Right cardiac atrium (tissue), 5 donors: ENCODE results near the gene RAB38. TPM values are rescaled to one million over a fixed set of nuclear protein-coding genes. Genes with fewer than 3 reads are reported as not detected.

Experiments
- ATAC-seq, 2 donors: fragments of 200-7000 bp; cut with Tn5 transposase; one replicate each; pipeline versions ENCODE4 v1.8.0 to v1.9.1; 2020; ENCODE audit warnings: moderate library complexity in 2 of 2, mild to moderate bottlenecking in 1 of 2
- DNase-seq, 3 donors: peaks; one replicate each; pipeline ENCODE4 v3.0.0-alpha.2; 2020
- H3K27ac ChIP-seq: one replicate; pipeline ENCODE4 v1.5.1; 2013; ENCODE audit warnings: mild to moderate bottlenecking, low read length, control low read depth, moderate library complexity
- H3K27me3 ChIP-seq: one replicate; pipeline ENCODE4 v1.6.1; 2013; ENCODE audit not compliant: control insufficient read depth, insufficient read depth
- H3K4me1 ChIP-seq: one replicate; pipeline ENCODE4 v1.6.1; 2013; ENCODE audit warnings: low read length; ENCODE audit not compliant: control insufficient read depth, insufficient read depth
- H3K4me3 ChIP-seq: one replicate; pipeline ENCODE4 v1.5.1; 2013; ENCODE audit warnings: low read length, control low read depth
- H3K9me3 ChIP-seq: one replicate; pipeline ENCODE4 v1.6.1; 2013; ENCODE audit warnings: low read length; ENCODE audit not compliant: control insufficient read depth
- WGBS: extraction: QIAGEN DNeasy Blood & Tissue Kit; methylation state at CpG from one replicate; pipeline ENCODE4 v1.1.7; 2013; 5-methylcytosine and 5-hydroxymethylcytosine counted together
- intact Hi-C, 4 donors: fragments of 100-400 bp; cut with DNase I; formaldehyde crosslinking; loops; one replicate each; pipeline versions ENCODE4 v1.11.0 to v1.14.0; 2022 to 2023
- polyA plus RNA-seq: library from polyadenylated mRNA; stranded (reverse); fragments of 200-250 nt; gene quantifications from one replicate; pipeline ENCODE4 v1.2.3, GENCODE V29; 2013
- total RNA-seq, 4 donors: library from RNA; stranded (reverse); fragmentation: NEBNext Ultra II Directional; extraction: Animal tissue kit (Norgen Biotek cat#: 25700); gene quantifications; one replicate each; pipeline ENCODE4 v1.2.1, GENCODE V29; 2021
- donor health status: healthy with polysubstance abuse.
- donor health status: DM: no; HTN: yes; CAD: no.
- donor health status: DM: no; HTN: no; CAD: no.
- donor health status: DM: no; HTN: yes; CAD: no; lungs with severe emphysema.
- donor health status: DM: yes; HTN: yes; CAD: no.

Gene RAB38
- total and polyA plus RNA-seq, 5 donors, result 0.39 to 1.4 (median 1.0) TPM

- no peak for DNase-seq
- intact Hi-C loops, result no loop called here
- H3K4me3 ChIP-seq, result no peak overlapping the region
- H3K27me3 ChIP-seq, result no peaks in the 10 kb centered on the region
- no peaks in the 10 kb centered on the region for H3K4me1 ChIP-seq
- no peak overlapping the region for H3K27ac ChIP-seq
- no peaks in the 10 kb centered on the region for H3K9me3 ChIP-seq
- no peak for ATAC-seq
These were observed 18.0 kb upstream of the RAB38 start for GRCh38 chr11:88193278-88193677.

- ATAC-seq (no peak), DNase-seq (no peak)
- Histone ChIP-seq H3K27me3 (no peaks in the 10 kb centered on the region), H3K4me3 (no peak overlapping the region), H3K9me3 (no peaks in the 10 kb centered on the region), H3K27ac (no peak overlapping the region), H3K4me1 (no peaks in the 10 kb centered on the region)
- intact Hi-C loops, result no loop called here
- WGBS, result 19% methylated on average over 2 of the region's 2 CpGs
These were observed 13.7 kb upstream of the RAB38 start for GRCh38 chr11:88188932-88189253.

DNA sequence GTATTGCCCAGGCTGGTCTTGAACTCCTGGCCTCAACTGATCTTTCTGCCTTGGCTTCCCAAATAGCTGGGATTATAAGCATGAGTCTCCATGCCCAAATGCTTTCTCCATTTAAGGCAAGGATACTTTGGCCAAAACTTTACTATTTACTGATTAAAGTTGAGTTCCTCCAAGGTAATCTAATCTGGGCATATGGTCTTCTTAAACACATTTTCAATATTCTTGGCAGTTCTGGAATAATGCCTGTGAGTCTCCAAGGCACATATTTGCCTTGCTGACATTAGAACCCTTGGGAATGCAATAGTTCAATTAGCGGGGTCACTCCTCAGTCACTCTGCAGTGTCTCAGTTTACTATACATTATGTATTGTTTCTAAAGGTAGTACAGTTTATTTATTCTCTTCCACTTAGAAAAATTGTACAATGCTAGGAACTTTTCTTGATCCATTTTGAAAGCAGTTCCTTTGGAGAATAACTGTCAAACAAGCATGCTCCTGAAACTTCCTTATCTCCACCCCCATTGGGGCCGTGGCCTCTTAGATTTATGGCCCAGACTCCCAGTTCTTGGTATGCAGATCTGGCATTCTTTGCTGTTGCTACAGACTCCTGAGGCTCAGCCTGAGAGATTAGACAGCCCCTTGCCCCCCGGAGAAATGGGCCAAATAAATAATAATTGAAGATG, 13.1 kb upstream of the RAB38 start:
- intact Hi-C loops, result no loop called here
- no peaks in the 10 kb centered on the region for H3K9me3 ChIP-seq
- no peak overlapping the region for H3K27ac ChIP-seq
- 25% methylated on average over 3 of the region's 3 CpGs for WGBS
- ATAC-seq, result peak in 1 of 2 donors; percentile 74
- H3K4me1 ChIP-seq, result no peaks in the 10 kb centered on the region
- DNase-seq, result peak in 1 of 3 donors; percentile 59
- no peaks in the 10 kb centered on the region for H3K27me3 ChIP-seq
- no peak overlapping the region for H3K4me3 ChIP-seq

GRCh38 chr11:88183233-88183632, 8.0 kb upstream of the RAB38 start:
- intact Hi-C loops, result no loop called here
- DNase-seq (no peak), ATAC-seq (no peak)
- 73% methylated on average over 3 of the region's 3 CpGs for WGBS
- Histone ChIP-seq H3K27me3 (no peaks in the 10 kb centered on the region), H3K27ac (no peak overlapping the region), H3K4me3 (no peak overlapping the region), H3K9me3 (no peaks in the 10 kb centered on the region), H3K4me1 (no peaks in the 10 kb centered on the region)

GRCh38 chr11:88181776-88182175, 6.5 kb upstream of the RAB38 start:
- intact Hi-C loops, result no loop called here
- ATAC-seq, result no peak
- WGBS, result 27% methylated on average over 1 of the region's 1 CpG

DNA sequence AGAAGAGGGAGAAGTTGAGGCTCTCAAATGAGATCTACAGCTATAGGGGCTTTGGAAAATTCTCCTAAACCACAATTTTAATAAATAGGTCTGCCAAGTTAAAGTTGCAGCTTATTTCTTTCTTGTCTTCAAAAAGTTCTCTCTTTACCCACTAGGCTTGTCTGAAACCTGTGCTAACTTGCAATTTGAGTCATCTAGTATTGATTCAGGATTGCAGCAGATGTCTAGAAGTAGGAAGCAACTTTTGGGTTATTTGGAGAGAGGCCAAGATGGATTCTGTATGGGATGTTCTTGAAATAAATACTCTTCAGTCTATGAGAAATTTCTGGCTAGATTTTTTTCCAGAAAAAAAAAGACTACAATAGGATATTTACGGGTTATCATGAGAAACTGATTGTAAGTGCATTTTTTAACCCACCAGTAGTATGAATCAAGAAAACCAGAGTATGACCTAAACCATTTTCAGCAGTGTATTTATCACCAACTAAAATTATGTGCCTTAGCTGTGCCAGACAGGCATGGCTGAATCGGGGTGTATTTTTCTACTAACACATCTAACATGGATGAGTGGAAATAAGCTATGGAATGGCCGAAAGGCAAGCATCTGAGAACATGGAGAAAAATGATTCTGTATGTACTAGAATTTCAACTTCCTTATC, 4.9 kb upstream of the RAB38 start:
- Histone ChIP-seq H3K4me1 (no peaks in the 10 kb centered on the region), H3K27ac (no peak overlapping the region), H3K4me3 (no peak overlapping the region), H3K9me3 (no peaks in the 10 kb centered on the region), H3K27me3 (no peaks in the 10 kb centered on the region)
- intact Hi-C loops, result no loop called here
- 60% methylated on average over 3 of the region's 3 CpGs for WGBS
- ATAC-seq, result no peak
- no peak for DNase-seq

More at GRCh38 chr11:88181776-88182175, 6.5 kb upstream of the RAB38 start:
- H3K27me3 ChIP-seq, result no peaks in the 10 kb centered on the region
- H3K9me3 ChIP-seq, result no peaks in the 10 kb centered on the region
- H3K4me1 ChIP-seq, result no peaks in the 10 kb centered on the region
- no peak overlapping the region for H3K27ac ChIP-seq
- H3K4me3 ChIP-seq, result no peak overlapping the region
- DNase-seq, result no peak

DNA sequence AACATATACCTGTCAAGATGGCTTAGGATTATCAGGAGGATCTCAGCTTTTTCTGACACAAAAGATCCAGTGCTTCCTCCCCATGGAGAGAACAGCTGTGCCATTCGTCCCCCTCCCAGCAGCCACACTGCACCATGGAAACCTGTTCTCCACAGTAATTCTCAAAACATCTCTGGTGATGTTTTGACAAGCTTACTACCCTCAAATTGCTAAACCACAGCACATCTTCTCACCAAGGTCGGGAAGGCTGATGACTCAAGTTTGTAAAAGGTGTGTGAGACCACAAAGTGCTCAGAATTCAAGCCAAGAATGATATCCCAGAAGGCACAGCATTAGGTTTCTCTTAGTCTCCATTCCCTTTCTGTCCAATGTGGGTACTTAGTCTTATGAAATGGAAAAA, 3.9 kb upstream of the RAB38 start:
- WGBS, result 75% methylated on average over 2 of the region's 2 CpGs
- intact Hi-C loops, result no loop called here
- DNase-seq (no peak), ATAC-seq (no peak)
- H3K4me3 ChIP-seq, result no peak overlapping the region
- H3K4me1 ChIP-seq, result no peaks in the 10 kb centered on the region
- H3K27me3 ChIP-seq, result no peaks in the 10 kb centered on the region
- no peaks in the 10 kb centered on the region for H3K9me3 ChIP-seq
- H3K27ac ChIP-seq, result no peak overlapping the region

- DNase-seq, result no peak
- Histone ChIP-seq H3K27ac (no peak overlapping the region), H3K9me3 (no peaks in the 10 kb centered on the region), H3K27me3 (no peaks in the 10 kb centered on the region), H3K4me1 (no peaks in the 10 kb centered on the region), H3K4me3 (no peak overlapping the region)
- no peak for ATAC-seq
- 55% methylated on average over 4 of the region's 4 CpGs for WGBS
- intact Hi-C loops, result no loop called here
These were observed 2.9 kb upstream of the RAB38 start for GRCh38 chr11:88178191-88178590.

DNA sequence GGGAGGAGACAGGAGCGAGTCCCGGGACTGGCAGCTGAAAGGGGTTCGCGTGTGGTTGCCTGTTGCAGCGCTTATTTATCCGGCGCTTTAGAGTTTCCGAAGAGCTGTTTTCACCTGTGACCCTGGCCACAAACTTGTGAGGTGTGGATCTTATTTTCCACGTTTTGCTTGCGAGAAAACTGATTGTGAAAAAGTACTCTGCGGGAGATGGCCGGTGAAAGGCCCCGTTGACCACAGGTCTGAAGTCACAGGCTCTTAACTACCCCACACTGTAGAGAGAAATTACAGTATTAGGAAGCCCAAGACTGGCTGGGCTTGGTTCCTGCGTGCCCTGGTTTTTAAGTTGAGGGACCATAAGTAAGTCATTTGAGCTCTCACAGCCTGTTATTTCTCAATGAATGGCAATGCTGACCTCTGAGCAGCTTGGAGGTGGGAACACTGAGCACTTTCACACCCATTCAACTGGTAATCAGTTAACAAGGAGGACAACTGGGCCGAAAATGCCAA, 379 bp upstream of the RAB38 start:
- Histone ChIP-seq H3K9me3 (no peaks in the 10 kb centered on the region), H3K27ac (no peak overlapping the region), H3K4me3 (peak overlapping the region; percentile 72), H3K27me3 (no peaks in the 10 kb centered on the region), H3K4me1 (no peaks in the 10 kb centered on the region)
- peak in 1 of 3 donors; percentile 32 for DNase-seq
- intact Hi-C loops, result no loop called here
- WGBS, result 19% methylated on average over 15 of the region's 15 CpGs
- peak; percentile 11 to 32 for ATAC-seq

- DNase-seq (no peak), ATAC-seq (no peak)
- intact Hi-C loops, result no loop called here
- no peak overlapping the region for H3K27ac ChIP-seq
- no peak overlapping the region for H3K4me3 ChIP-seq
- H3K27me3 ChIP-seq, result no peaks in the 10 kb centered on the region
- H3K9me3 ChIP-seq, result no peaks in the 10 kb centered on the region
- 89% methylated on average over 3 of the region's 3 CpGs for WGBS
- H3K4me1 ChIP-seq, result no peaks in the 10 kb centered on the region
These were observed 1.3 kb downstream of the RAB38 start for GRCh38 chr11:88173956-88174355.

DNA sequence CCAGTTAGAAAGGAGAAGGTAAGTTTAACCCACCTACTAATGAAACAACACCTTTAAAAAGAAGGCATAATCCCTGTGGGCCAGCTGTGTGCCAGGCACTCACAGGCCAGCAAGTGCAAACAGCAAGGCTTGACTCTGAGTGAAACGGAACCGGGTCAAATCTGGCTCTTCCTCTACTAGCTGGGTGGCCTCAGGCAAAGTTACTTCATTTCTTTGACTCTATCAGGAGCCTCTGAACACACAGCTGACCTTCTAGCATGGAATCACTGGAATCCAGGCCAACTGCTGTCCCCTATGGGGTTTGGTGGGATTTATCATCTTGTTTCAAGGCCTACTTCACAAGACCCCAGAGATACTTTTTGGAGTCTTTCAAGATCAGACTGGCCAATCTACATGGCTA, 3.3 kb downstream of the RAB38 start:
- no peaks in the 10 kb centered on the region for H3K4me1 ChIP-seq
- intact Hi-C loops, result no loop called here
- WGBS, result 57% methylated on average over 2 of the region's 2 CpGs
- DNase-seq (no peak), ATAC-seq (no peak)
- H3K9me3 ChIP-seq, result no peaks in the 10 kb centered on the region
- no peak overlapping the region for H3K4me3 ChIP-seq
- no peak overlapping the region for H3K27ac ChIP-seq
- no peaks in the 10 kb centered on the region for H3K27me3 ChIP-seq
